Ascending aorta (tissue), 2 donors: ENCODE data around the gene PLEKHF1. TPM values are rescaled to one million over a fixed set of nuclear protein-coding genes. Genes with fewer than 3 reads are reported as not detected.

Experiments used
- DNase-seq, 2 donors: peaks; one replicate each; pipeline ENCODE4 v3.0.0-alpha.2; 2019; ENCODE audit warnings: low spot score in 2 of 2
- H3K27ac ChIP-seq, 2 donors: fragments of 200-600 bp; sonication (generic); one replicate each; pipeline ENCODE4 v1.5.1; 2016 to 2017; ENCODE audit warnings: mild to moderate bottlenecking in 1 of 2
- H3K27me3 ChIP-seq: fragments of 200-600 bp; sonication (generic); one replicate; pipeline ENCODE4 v1.5.1; 2017
- H3K36me3 ChIP-seq, 2 donors: fragments of 200-600 bp; sonication (generic); one replicate each; pipeline ENCODE4 v1.5.1; 2016
- H3K4me1 ChIP-seq, 2 donors: fragments of 200-600 bp; sonication (generic); one replicate each; pipeline ENCODE4 v1.5.1; 2016 to 2017; ENCODE audit warnings: mild to moderate bottlenecking in 1 of 2
- H3K4me3 ChIP-seq, 2 donors: fragments of 200-600 bp; sonication (generic); one replicate each; pipeline ENCODE4 v1.5.1; 2016 to 2017; ENCODE audit warnings: mild to moderate bottlenecking in 1 of 2
- H3K9me3 ChIP-seq, 2 donors: fragments of 200-600 bp; sonication (generic); one replicate each; pipeline ENCODE4 v1.5.1; 2016
- intact Hi-C: fragments of 100-400 bp; cut with DNase I; formaldehyde crosslinking; loops from one replicate; pipeline ENCODE4 v1.15.1; 2023
- total RNA-seq: library from RNA; depleted of rRNA; stranded (reverse); fragments of >200 nt; gene quantifications from one replicate; pipeline ENCODE4 v1.1.0, GENCODE V29; 2016
- TF ChIP-seq, protein P1 (sequence below), 3 experiments: fragments of 200-600 bp in 2 of 3; fragments of 450-650 bp in 1 of 3; sonication (generic) in 2 of 3; IDR thresholded peaks; one replicate each; pipeline ENCODE4 v1.5.1; 2016 to 2019; ENCODE audit warnings: antibody characterized with exemption in 3 of 3, mild to moderate bottlenecking in 1 of 3, moderate library complexity in 1 of 3

PLEKHF1 gene
- total RNA-seq, 1 donor from 2014 or later = 68.3 TPM

DNA sequence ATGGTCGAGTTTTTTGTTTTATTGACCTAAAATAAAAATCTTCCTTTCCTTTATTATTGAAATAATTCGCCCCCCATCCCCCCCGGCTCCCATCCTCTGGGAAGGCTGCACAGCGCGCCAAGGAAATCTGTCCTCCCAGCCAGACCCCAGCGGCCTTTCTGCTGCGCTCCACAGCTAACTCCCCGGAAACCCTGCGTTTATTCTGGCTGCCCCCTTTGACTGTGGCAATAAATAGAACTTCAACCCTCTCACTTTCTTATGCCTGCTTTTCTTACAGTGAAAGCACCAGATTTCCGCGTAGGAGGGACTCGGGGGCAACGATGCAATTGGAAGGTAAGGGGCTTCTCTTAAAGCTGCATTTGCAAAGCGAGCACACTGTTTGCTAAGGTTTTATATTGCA is 59.5 kb downstream of the PLEKHF1 start:
- H3K27ac ChIP-seq = no peak overlapping the region
- H3K4me3 ChIP-seq = peak overlapping the region; percentile 11 to 55
- peaks cover 0 to 8% of the 10 kb centered on the region in 2 donors for H3K4me1 ChIP-seq
- no peak for DNase-seq
- H3K36me3 ChIP-seq = no peaks in the 10 kb centered on the region
- TF ChIP-seq, protein P1, sequence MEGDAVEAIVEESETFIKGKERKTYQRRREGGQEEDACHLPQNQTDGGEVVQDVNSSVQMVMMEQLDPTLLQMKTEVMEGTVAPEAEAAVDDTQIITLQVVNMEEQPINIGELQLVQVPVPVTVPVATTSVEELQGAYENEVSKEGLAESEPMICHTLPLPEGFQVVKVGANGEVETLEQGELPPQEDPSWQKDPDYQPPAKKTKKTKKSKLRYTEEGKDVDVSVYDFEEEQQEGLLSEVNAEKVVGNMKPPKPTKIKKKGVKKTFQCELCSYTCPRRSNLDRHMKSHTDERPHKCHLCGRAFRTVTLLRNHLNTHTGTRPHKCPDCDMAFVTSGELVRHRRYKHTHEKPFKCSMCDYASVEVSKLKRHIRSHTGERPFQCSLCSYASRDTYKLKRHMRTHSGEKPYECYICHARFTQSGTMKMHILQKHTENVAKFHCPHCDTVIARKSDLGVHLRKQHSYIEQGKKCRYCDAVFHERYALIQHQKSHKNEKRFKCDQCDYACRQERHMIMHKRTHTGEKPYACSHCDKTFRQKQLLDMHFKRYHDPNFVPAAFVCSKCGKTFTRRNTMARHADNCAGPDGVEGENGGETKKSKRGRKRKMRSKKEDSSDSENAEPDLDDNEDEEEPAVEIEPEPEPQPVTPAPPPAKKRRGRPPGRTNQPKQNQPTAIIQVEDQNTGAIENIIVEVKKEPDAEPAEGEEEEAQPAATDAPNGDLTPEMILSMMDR (IDR thresholded peaks at IDR 0.05) = no peak
- intact Hi-C loops = no loop called here
- no peaks in the 10 kb centered on the region for H3K27me3 ChIP-seq
- H3K9me3 ChIP-seq = no peaks in the 10 kb centered on the region

Other genes starting within 250 kb of the PLEKHF1 start
- gene VSTM2B, start 139.5 kb upstream of the PLEKHF1 start, total RNA-seq = not detected
- gene POP4, start 59.2 kb upstream of the PLEKHF1 start, total RNA-seq = 26.8 TPM
- 37.8 TPM for gene C19orf12, start 49.8 kb downstream of the PLEKHF1 start, total RNA-seq
- not detected for gene CCNE1, start 146.5 kb downstream of the PLEKHF1 start, total RNA-seq